ENCODE measurements around the gene FAM43B.

- TF ChIP-seq, protein P1, sequence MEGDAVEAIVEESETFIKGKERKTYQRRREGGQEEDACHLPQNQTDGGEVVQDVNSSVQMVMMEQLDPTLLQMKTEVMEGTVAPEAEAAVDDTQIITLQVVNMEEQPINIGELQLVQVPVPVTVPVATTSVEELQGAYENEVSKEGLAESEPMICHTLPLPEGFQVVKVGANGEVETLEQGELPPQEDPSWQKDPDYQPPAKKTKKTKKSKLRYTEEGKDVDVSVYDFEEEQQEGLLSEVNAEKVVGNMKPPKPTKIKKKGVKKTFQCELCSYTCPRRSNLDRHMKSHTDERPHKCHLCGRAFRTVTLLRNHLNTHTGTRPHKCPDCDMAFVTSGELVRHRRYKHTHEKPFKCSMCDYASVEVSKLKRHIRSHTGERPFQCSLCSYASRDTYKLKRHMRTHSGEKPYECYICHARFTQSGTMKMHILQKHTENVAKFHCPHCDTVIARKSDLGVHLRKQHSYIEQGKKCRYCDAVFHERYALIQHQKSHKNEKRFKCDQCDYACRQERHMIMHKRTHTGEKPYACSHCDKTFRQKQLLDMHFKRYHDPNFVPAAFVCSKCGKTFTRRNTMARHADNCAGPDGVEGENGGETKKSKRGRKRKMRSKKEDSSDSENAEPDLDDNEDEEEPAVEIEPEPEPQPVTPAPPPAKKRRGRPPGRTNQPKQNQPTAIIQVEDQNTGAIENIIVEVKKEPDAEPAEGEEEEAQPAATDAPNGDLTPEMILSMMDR (IDR thresholded peaks at IDR 0.05), result no peak
- no peak for TF ChIP-seq EP300 (IDR thresholded peaks at IDR 0.05)
Measured at GRCh38 chr1:20587661-20588053, 35.3 kb downstream of the FAM43B start.

All from ovary (tissue), 3 donors.